GM12892 (cell line): ENCODE results near the gene COL1A1.

Source experiments
- POLR2A ChIP-seq: IDR thresholded peaks from 2 replicates; pipeline ENCODE4 v1.6.1; 2011; ENCODE audit warnings: low read depth, low read length, control low read depth
- POLR2AphosphoS5 ChIP-seq: IDR thresholded peaks from 2 replicates; pipeline ENCODE4 v1.6.1; 2011; ENCODE audit warnings: low read depth, low read length, control low read depth

GRCh38 chr17:50172130-50172529, 29.3 kb downstream of the COL1A1 start:
- TF ChIP-seq POLR2A (no peak), POLR2AphosphoS5 (no peak)
